Breast epithelium (tissue), 3 donors: Measurements from ENCODE around the gene IL12A.

ENCODE experiments used
- CTCF ChIP-seq, 3 donors: fragments of 450-650 bp; IDR thresholded peaks; one replicate each; pipeline ENCODE4 v1.5.1; 2016 to 2017; ENCODE audit warnings: antibody characterized with exemption in 3 of 3, mild to moderate bottlenecking in 3 of 3, moderate library complexity in 3 of 3
- POLR2A ChIP-seq: fragments of 450-650 bp; IDR thresholded peaks from one replicate; pipeline ENCODE4 v1.6.1; 2016; ENCODE audit warnings: antibody characterized with exemption, mild to moderate bottlenecking, moderate library complexity

- TF ChIP-seq CTCF (IDR thresholded peaks at IDR 0.05) (no peak), POLR2A (no peak)
These were observed 8.3 kb downstream of the IL12A start for GRCh38 chr3:159996959-159997358.
